Measurements from ENCODE around the gene GFI1. TPM values are rescaled to one million over a fixed set of nuclear protein-coding genes. Genes with fewer than 3 reads are reported as not detected.

Gene GFI1
- total and polyA plus RNA-seq, 2 of the 8 experiments (the other 6 are each of a cell fraction or from before 2014, with no cell fraction given), result 0.08 to 0.17 TPM

Other genes starting within 250 kb of the GFI1 start
- 23.8 and 25.0 TPM in 2 replicates for gene GLMN, start 187.9 kb downstream of the GFI1 start, total RNA-seq (2021; fragmentation: NEBNext Ultra II Directional; extraction: Animal tissue kit (Norgen Biotek cat#: 25700))
- gene GLMN, start 187.9 kb downstream of the GFI1 start, polyA plus RNA-seq (2011; rRNA removed), result 2.1 and 5.7 TPM in 2 replicates
- 27.5 and 28.4 TPM in 2 replicates for gene RPAP2, start 187.9 kb downstream of the GFI1 start, total RNA-seq (2021; fragmentation: NEBNext Ultra II Directional; extraction: Animal tissue kit (Norgen Biotek cat#: 25700))
- gene RPAP2, start 187.9 kb downstream of the GFI1 start, polyA plus RNA-seq (2011; rRNA removed), result 3.9 and 7.9 TPM in 2 replicates

Data from H1 (cell line).